Activated T-helper 9 cell treated with anti-CD3 and anti-CD28 coated beads, Interleukin-2, amount 50 U/mL, for 16 hours (primary cell): Measurements from ENCODE around the gene PTPRT.

Experiments
- DNase-seq: peaks from one replicate; pipeline ENCODE4 v3.0.0-alpha.2; 2020; ENCODE audit warnings: low read depth

PTPRT gene

GRCh38 chr20:42714298-42715141 is 475.2 kb downstream of the PTPRT start:
- DNase-seq = no peak

DNA sequence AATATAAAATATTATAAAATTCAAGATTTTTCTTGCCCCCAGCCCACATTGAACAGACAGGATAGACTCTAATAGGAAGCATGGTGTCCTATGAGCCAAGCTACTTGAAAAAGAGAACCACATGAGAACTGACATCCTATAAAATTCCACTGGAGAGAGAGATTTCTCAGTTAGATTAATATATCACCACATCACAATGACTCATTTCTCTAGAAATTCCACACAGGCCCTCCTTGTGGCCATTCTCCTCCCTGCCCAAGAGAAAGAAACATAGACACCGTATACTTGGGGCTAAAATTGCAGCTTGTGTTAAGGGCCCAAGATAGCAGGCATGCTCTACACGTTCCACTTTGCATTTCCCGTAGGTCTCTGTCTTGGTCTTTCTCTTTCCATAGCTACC is 481.4 kb downstream of the PTPRT start:
- DNase-seq = no peak

- no peak for DNase-seq
Measured at GRCh38 chr20:42706759-42707158, 482.9 kb downstream of the PTPRT start.

DNA sequence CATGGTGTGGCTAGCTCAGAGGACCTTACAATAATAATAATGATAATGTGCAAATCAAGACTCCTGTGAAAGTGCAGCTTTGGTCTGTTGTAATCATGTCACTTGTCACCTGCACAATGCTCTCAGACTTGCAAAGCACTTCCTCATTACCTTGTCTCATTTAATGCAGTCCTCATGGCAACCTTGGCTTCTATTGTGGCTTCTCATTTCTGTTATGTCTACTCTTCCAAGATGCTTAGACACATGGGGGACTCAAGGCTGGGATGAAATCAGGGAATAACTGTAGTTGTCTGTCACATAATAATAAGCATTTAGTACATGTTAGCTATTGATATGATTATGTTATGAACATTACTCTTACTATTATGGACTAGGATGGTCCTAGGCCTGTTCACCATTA is 484.2 kb downstream of the PTPRT start:
- DNase-seq = no peak

DNA sequence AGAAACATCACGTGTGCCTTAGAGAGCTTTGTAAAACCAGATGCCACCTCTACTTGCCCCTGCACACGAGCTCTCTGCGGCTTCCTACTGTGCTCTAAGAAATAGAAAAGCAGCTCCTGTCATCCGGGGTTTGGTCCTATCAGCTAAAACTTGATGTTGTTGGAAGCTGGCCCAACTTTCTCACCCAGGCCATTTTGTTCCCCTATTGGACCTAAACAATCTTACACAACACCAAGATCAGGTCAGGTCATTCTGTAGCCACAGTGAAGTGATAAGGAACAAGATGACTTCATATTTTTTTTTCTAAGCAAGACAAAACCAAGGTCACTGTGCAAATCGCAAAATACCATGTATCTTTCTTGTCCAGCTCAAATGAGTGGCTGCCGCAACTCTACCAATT is 486.0 kb downstream of the PTPRT start:
- no peak for DNase-seq

GRCh38 chr20:42701948-42702347 is 487.8 kb downstream of the PTPRT start:
- no peak for DNase-seq

- no peak for DNase-seq
Measured at GRCh38 chr20:42700372-42700771, 489.3 kb downstream of the PTPRT start.

- DNase-seq = no peak
Measured at GRCh38 chr20:42697962-42698361, 491.7 kb downstream of the PTPRT start.

DNA sequence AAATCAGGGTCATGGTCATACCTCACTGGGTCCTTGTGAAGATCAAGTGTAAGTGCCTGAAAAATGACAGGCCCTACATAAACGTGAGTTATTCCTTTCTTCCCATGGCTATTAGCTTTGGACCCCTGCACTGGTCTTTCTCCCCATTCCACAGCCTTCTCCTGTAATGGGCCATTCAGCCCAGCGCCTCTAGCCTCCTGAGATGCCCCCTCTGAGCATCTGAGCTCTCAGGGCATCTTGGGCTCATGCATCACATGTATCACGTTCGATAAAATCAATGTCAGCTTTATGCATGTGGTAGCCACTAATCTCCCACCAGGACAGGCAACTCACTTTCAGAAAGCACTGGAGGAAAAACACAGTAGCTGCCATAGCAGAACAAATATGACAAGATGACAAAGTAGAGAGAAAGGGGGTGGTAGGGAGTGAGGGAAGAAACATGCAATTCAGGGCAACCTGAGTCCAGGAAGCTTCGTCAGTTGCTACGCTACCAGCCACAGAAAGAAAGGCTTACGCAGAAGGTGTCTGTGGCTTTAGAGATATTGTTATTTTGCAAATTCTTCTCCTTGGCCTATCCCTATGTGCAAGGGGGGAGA is 498.8 kb downstream of the PTPRT start:
- DNase-seq = no peak

- no peak for DNase-seq
Measured at GRCh38 chr20:42688576-42688975, 501.1 kb downstream of the PTPRT start.

- DNase-seq = no peak
Measured at GRCh38 chr20:42686057-42686456, 503.6 kb downstream of the PTPRT start.

- DNase-seq = no peak
Measured at GRCh38 chr20:42678895-42679294, 510.8 kb downstream of the PTPRT start.

GRCh38 chr20:42656130-42656529 is 533.6 kb downstream of the PTPRT start:
- DNase-seq = no peak

DNA sequence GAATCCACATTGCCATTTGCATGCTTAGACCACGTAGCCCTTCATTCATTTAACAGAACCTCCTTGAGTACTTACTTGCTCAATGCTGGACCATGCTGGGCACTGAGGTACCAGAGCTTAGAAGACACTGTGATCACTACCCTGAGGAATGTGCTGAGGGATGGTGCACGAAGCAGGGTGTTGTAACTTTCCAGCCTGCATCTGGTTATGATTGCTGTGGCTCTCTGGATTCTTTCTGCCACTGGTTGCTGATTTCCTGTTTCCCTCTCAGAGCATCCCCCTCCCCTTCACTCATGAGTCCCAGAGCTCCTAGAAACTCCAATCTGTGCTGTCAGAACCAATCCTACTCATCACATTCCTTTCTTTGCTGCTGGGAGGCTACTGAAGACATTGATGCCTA is 537.4 kb downstream of the PTPRT start:
- no peak for DNase-seq

- no peak for DNase-seq
Measured at GRCh38 chr20:42650191-42650746, 539.4 kb downstream of the PTPRT start.

DNA sequence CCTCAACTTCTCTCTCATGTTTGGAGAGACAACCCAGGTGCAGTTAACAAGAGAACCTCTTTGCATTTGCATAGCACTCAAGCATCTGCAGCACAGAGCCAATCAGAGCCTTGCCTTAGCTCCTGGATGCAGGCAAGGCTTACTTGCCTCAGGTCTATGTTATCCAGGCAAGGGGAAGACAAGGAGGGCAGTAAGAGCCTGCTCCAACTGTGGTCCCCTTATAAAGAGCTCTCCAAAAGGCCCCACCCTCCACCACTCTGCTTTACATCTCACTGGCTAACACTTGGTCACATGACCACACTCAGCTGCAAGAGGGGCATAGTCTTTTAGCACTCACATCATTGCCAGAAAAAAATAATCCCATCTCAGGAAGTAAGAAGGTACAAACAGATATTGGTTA is 540.0 kb downstream of the PTPRT start:
- DNase-seq = no peak

GRCh38 chr20:42646250-42646649 is 543.5 kb downstream of the PTPRT start:
- DNase-seq = no peak

- DNase-seq = no peak
Measured at GRCh38 chr20:42641886-42642285, 547.8 kb downstream of the PTPRT start.

DNA sequence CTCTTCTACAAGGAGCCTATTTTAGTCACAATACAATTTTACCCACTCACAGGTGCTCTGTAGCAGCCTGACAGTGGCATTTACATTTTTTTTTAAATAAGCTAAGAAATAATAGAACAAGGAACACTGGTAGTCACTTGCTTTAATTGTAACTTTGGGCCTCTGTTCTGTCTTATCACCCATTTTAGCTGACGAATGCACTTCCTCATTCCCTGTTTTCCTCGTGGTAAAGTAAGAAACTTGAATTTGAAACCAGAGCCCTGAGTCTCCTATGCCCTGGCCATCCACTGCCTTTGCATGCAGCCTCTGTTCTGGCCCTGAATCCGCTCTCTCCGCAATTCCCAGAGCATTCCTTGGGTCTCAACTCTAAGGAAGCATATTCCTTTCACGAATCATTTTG is 550.6 kb downstream of the PTPRT start:
- no peak for DNase-seq

DNA sequence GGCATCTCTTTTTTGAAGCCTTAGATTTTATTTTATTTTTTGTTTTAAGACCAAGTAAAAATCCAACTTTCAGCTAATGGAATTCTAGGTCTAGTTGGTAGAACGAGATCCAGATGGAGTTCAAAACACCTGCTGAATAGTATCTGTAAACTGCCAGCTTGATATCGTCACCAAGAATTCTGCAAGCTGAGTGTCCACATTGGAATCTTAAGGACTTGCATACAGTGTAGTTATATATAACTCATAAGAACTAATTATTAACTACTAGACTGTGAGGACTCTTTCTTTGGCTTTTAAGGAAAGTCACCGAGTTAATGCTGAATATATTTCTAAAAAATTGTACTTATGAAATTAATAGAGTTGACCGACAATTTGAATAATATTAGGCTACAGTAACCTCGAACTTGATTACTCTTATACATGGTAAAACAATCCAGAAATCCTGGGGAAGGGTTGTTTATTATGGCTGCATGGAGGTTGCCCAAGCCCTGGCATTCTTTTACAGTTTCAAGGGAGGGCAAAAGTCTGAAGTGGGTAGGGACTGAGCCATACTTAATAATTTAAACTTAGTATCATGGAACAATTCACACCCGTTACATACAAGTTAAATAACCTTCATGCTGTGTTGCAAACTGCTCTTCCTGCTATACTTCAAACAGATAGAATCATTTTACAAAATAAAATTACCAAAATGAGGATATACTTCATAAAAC is 553.9 kb downstream of the PTPRT start:
- DNase-seq = no peak

- no peak for DNase-seq
Measured at GRCh38 chr20:42634156-42634555, 555.5 kb downstream of the PTPRT start.

GRCh38 chr20:42628683-42629082 is 561.0 kb downstream of the PTPRT start:
- no peak for DNase-seq

- DNase-seq = no peak
Measured at GRCh38 chr20:42613076-42613475, 576.6 kb downstream of the PTPRT start.
